ENCODE data around the gene LIPE.

Gene LIPE

GRCh38 chr19:42378225-42379215 is 48.7 kb downstream of the LIPE start:
- DNase-seq: no peak

- no peak for DNase-seq
These were observed 51.0 kb downstream of the LIPE start for GRCh38 chr19:42376177-42376555.

GRCh38 chr19:42375415-42376176 is 51.6 kb downstream of the LIPE start:
- no peak for DNase-seq

GRCh38 chr19:42374826-42375376 is 52.3 kb downstream of the LIPE start:
- no peak for DNase-seq

- DNase-seq: no peak
These were observed 56.5 kb downstream of the LIPE start for GRCh38 chr19:42370626-42371175.

GRCh38 chr19:42370068-42370520 is 57.1 kb downstream of the LIPE start:
- no peak for DNase-seq

- DNase-seq: no peak
These were observed 57.6 kb downstream of the LIPE start for GRCh38 chr19:42369433-42370067.

- no peak for DNase-seq
These were observed 58.4 kb downstream of the LIPE start for GRCh38 chr19:42368765-42369164.

GRCh38 chr19:42368360-42368759 is 58.8 kb downstream of the LIPE start:
- DNase-seq: no peak

GRCh38 chr19:42367929-42368328 is 59.3 kb downstream of the LIPE start:
- no peak for DNase-seq

- DNase-seq: no peak
These were observed 60.5 kb downstream of the LIPE start for GRCh38 chr19:42366673-42367072.

GRCh38 chr19:42363614-42364346 is 63.4 kb downstream of the LIPE start:
- no peak for DNase-seq

- DNase-seq: no peak
These were observed 64.2 kb downstream of the LIPE start for GRCh38 chr19:42362891-42363440.

- DNase-seq: no peak
These were observed 64.8 kb downstream of the LIPE start for GRCh38 chr19:42362342-42362741.

- no peak for DNase-seq
These were observed 65.7 kb downstream of the LIPE start for GRCh38 chr19:42361545-42361910.

- no peak for DNase-seq
These were observed 66.2 kb downstream of the LIPE start for GRCh38 chr19:42360787-42361544.

- DNase-seq: no peak
These were observed 69.9 kb downstream of the LIPE start for GRCh38 chr19:42357290-42357689.

- no peak for DNase-seq
These were observed 70.5 kb downstream of the LIPE start for GRCh38 chr19:42356686-42357085.

GRCh38 chr19:42355896-42356295 is 71.3 kb downstream of the LIPE start:
- no peak for DNase-seq

GRCh38 chr19:42353341-42354015 is 73.7 kb downstream of the LIPE start:
- DNase-seq: no peak

All from activated naive CD4-positive, alpha-beta T cell treated with anti-CD3 and anti-CD28 coated beads, Interleukin-2, amount 50 U/mL, for 16 hours (primary cell).